ENCODE measurements around the gene GPD2.

Gene GPD2

DNA sequence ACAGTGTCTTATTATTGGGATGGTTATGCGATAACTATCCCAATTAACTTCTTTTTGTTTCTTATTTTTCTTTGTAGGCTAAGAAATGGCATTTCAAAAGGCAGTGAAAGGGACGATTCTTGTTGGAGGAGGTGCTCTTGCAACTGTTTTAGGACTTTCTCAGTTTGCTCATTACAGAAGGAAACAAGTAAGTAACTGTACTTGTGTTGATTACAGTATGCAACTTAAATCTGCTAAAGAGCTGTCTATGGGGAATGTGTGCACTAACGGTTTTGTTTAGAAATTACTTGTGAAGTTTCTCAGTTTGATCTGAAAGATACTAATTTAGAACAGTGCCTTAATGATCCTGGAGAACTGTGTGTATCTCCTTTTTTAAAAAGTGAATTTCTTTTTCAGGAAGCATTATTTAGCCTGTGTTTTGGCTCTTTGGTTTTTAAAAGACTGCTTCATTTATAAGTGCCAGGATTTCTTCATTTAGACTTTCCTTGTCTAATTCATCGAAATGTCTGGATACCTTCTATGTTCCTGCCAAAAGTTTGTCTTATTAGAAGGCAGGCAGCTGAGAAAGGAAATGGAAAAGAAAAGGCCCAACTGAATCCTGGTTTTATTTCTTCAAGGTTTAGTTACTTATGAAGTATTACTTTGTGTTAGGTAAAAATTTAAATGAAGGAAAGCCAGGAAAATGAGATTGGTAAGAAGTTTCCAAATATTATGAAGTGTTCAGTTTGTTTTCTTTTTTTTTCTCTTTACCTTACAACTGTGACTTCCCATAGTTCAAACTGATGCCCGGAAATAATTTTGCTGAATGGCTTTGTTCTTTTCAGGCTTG is 40.1 kb downstream of the GPD2 start:
- TF ChIP-seq GATA2 (IDR thresholded peaks at IDR 0.05; ENCODE audit: low read depth, low read length) (no peak), GATA3 (IDR thresholded peaks at IDR 0.05; ENCODE audit: low read depth, low read length) (no peak)

DNA sequence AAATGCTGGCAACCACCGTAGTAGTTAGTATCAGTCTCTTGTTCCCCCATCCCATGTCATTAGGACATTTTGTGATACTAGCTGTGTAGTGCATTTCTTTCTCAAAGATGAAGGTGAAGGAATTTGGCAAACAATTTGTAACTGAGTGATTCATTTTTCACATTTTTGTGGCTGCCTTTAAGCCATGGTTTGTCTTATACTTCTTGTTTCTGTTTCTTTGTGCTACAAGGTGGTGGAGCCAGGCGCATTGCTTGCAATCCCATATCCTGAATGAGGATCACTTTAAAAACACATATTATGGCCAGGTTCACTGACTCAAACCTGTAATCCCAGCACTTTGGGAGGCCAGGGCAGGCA is 40.6 kb downstream of the GPD2 start:
- TF ChIP-seq GATA2 (IDR thresholded peaks at IDR 0.05; ENCODE audit: low read depth, low read length): no peak
- TF ChIP-seq GATA3 (IDR thresholded peaks at IDR 0.05; ENCODE audit: low read depth, low read length): no peak

DNA sequence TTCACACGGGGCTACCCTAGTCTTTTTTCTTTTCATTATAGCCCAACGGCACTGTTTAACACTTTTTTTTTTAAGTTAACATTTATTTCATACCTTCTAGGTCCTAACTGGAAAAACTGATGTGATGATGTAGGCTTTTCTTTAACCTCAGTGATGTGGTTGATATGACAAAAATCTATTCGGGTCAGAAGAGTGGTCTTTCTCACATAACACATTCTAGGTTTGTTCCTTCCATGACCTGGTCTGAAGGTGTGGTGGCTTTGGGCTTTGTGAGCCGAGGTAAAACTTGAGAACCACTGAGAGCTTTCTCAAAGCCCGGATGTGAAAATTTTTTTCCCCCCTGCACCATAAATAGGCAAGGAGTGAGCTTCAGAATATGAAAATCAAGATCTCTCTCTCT is 44.2 kb downstream of the GPD2 start:
- TF ChIP-seq GATA3 (IDR thresholded peaks at IDR 0.05; ENCODE audit: low read depth, low read length): no peak
- no peak for TF ChIP-seq GATA2 (IDR thresholded peaks at IDR 0.05; ENCODE audit: low read depth, low read length)

DNA sequence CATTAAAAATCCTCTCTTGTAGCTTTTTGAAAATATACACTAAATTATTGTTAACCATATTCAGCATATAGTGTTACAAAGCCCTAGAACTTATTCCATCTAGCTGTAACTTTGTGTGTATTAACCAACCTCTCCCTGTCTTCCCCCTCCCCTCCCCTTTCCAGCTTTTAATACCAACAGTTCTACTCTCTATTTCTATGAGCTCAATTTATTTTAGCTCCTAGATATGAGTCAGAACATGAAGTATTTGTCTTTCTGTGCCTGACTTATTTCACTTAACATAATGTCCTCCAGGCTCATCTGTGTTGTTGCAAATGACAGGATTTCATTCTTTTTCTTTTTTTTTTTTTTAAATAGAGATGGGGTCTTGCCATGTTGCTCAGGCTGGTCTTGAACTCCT is 45.1 kb downstream of the GPD2 start:
- TF ChIP-seq GATA2 (IDR thresholded peaks at IDR 0.05; ENCODE audit: low read depth, low read length): no peak
- TF ChIP-seq GATA3 (IDR thresholded peaks at IDR 0.05; ENCODE audit: low read depth, low read length): no peak

DNA sequence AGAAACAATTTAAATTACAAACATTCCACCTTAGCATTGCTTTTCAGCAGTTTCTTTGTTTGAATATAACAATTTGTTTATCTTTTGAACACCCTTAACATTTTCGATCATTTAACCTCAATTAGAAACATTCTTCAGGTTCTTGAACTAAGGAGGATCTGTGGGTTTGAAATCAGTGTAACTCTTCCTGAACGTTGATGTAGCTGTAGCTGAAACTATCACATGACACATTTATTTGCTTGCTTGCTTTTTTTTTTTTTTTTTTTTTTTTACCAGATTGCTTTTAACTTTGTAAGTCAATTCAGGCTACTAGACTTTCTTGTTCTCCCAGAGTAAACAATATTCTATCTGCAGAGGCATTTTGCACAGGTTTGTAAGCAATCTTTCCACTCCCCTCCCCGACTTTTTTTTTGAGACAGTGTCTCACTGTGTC is 47.6 kb downstream of the GPD2 start:
- no peak for TF ChIP-seq GATA3 (IDR thresholded peaks at IDR 0.05; ENCODE audit: low read depth, low read length)

DNA sequence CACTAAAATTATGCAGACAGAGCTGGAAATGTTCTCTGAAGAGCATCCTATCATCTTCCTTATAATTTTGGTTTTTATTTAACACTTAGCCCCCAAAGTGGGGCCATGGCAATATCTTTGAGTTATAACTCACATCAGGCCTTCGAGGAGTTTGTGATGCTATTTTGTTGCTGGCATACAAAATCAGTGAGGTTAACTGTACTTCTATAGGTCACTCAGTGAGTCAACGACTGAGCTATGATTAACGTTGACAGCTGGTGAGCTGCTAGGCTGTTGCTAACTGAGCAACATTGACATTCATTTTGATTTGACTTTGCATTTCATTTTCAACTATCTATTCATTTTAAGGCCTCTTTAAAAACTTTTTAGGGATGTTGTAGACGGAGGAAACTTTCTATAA is 50.0 kb downstream of the GPD2 start:
- no peak for TF ChIP-seq GATA3 (IDR thresholded peaks at IDR 0.05; ENCODE audit: low read depth, low read length)
- no peak for TF ChIP-seq GATA2 (IDR thresholded peaks at IDR 0.05; ENCODE audit: low read depth, low read length)

DNA sequence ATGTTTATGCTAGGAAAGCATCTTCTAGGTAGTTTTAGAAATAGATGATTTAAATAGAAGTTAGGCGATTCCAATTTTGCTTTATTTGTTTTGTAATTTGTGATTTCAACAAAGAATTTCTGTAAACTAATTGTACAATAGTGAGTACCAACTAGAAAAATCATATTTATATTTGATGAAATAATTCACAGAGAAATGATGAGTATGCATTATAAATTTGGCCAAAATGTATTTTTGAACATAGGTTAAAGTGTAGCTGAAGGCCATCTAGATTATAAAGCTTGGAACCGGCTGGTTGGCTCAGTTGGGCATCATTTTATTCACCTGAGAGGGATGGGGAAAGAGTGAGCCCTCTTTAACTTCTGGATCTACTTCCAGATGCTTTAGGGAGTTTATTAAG is 50.4 kb downstream of the GPD2 start:
- TF ChIP-seq GATA2 (IDR thresholded peaks at IDR 0.05; ENCODE audit: low read depth, low read length) (no peak), GATA3 (IDR thresholded peaks at IDR 0.05; ENCODE audit: low read depth, low read length) (no peak)

DNA sequence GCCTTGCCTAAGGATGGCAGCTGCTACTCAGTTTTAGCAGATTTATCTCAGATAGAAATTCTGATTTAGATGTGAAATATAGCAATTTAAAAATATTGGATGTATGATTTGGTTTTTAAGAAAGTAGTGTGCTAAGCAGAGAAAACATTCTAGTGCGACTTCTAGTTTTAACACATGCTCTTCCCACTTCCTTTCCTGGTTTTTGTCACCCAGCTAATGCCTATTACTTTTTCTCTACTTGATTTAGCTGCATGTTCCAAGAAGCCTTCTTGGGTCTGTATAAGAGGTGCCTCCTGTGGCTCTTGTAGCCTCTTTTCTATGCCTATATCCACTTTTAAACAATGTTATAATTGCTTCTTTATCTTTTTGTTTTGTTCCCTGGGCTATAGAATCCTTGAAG is 53.0 kb downstream of the GPD2 start:
- TF ChIP-seq GATA2 (IDR thresholded peaks at IDR 0.05; ENCODE audit: low read depth, low read length): no peak
- TF ChIP-seq GATA3 (IDR thresholded peaks at IDR 0.05; ENCODE audit: low read depth, low read length): no peak

DNA sequence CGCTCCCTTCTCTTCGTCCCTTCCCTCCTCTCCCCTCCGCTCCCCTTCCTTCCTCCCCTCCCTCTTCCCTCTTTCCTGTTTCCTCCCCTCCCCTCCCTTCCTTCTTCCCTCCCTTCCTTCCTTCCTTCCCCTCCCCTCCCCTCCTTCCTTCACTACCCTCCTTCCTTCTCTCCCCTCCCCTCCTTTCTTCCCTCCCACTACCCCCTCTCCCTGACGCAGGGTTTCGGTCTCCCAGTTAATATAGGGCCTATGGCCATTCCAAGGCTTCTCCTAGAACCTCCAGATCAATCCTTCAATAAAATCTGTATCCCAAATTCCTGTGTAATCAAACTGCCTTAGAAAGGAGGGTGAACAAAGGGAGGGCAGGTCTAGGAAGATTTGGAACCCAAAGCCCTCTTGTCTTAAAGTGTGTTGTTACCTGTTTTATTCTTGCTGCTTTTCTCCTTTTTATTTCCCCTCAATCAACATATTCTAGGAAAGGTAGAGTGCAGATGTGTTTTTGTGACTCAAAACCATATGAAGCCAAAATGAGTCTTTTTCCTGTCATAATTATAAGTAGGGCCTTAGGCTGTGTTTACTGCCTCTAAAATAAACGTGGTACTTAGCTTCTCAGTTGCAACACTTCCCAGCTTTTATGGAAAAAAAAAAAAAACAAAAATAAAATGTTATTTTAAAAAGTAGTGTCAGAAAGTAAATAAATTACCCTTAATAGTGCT is 53.7 kb downstream of the GPD2 start:
- TF ChIP-seq GATA3 (IDR thresholded peaks at IDR 0.05; ENCODE audit: low read depth, low read length): no peak
- no peak for TF ChIP-seq GATA2 (IDR thresholded peaks at IDR 0.05; ENCODE audit: low read depth, low read length)

DNA sequence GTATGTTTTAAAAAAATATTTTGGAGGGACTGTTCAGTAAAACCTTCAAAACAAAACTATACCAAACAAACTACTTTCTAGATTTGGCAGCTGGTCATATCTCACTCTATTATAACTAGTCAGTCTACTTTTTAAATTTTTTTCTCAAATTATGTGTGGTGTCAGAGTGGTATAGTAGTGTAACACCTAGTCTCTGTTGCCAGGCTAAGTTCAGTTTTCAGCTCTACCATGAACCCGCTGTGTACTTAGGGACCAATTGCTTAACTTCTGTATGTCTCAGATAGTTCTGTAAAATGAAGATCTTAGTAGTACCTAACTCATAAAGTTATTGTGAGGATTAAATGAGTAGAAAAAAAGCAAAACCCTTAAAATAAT is 54.3 kb downstream of the GPD2 start:
- TF ChIP-seq GATA2 (IDR thresholded peaks at IDR 0.05; ENCODE audit: low read depth, low read length) (no peak), GATA3 (IDR thresholded peaks at IDR 0.05; ENCODE audit: low read depth, low read length) (no peak)

DNA sequence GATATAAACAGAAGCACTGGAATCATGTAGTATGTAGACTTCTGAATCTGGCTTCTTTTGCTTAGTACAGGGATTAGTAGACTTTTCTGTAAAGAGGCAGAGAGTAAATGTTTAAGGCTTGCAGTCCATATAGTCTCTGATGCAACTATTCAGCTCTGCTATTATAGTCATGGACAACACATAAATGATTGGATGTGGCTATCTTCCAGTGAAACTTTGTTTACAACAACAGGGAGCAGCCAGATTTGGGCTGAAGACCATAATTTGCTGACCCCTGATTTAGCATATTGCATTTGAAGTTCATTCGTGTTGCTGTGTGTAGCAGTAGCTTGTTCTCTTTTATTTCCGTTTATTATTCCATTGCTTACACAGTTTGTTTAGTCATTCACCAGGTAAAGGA is 55.0 kb downstream of the GPD2 start:
- TF ChIP-seq GATA2 (IDR thresholded peaks at IDR 0.05; ENCODE audit: low read depth, low read length) (no peak), GATA3 (IDR thresholded peaks at IDR 0.05; ENCODE audit: low read depth, low read length) (no peak)

DNA sequence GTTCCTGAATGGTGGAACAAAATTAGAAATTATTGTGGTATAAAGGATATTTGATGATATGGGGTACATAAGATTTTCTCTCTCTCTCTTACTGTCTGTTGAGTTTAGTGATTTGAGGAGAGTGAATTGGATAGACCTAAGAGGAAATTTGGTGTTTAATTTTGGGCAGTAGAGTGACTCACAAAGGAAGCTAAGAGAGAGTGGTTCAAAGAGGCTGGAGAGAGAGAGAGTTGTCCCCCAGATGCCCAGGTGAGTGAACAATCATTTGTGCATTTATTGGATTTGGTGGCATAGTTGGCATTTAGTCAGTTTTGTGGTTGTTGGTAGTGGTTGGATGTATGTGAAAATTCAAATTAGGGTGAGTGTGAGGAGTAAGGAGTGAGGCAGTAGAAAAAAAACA is 56.8 kb downstream of the GPD2 start:
- no peak for TF ChIP-seq GATA3 (IDR thresholded peaks at IDR 0.05; ENCODE audit: low read depth, low read length)
- no peak for TF ChIP-seq GATA2 (IDR thresholded peaks at IDR 0.05; ENCODE audit: low read depth, low read length)

DNA sequence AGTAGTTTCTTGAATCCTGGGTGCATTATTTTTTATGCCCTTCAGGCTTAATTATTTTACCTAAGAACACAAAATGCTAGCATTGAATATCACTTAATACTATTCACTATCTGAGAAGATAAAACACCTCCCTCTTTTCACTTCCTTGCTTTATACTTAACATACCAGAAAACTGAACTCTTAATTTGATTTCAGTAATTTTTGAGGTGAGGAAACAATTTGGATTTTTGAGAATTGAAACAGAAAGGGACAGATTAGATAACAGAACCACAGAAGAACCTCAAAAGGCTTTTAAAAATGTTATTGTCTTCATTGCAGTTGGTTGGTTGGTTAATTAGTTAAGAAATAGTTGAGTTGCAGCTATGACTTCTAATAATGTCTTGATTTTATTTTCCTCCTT is 69.5 kb downstream of the GPD2 start:
- TF ChIP-seq GATA2 (IDR thresholded peaks at IDR 0.05; ENCODE audit: low read depth, low read length): no peak
- no peak for TF ChIP-seq GATA3 (IDR thresholded peaks at IDR 0.05; ENCODE audit: low read depth, low read length)

DNA sequence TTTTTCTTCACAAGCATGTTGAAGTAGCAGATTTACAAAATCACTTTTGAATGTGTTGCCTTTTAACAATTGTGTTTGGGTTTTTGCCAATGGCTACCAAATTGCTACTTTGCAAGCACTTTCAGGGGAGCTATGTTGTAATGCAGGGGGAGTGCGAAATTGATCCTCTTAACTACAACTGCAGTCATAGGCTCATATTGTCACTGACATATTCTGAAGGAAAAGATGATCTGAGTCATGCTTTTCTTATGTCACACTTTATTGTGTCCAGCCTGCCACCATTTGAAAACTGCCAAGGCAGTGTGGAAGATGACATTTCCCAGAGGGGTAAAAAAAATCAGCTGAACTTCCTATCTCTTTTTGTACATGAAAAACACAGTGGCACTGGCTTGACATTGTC is 74.9 kb downstream of the GPD2 start:
- TF ChIP-seq GATA3 (IDR thresholded peaks at IDR 0.05; ENCODE audit: low read depth, low read length): no peak
- no peak for TF ChIP-seq GATA2 (IDR thresholded peaks at IDR 0.05; ENCODE audit: low read depth, low read length)

DNA sequence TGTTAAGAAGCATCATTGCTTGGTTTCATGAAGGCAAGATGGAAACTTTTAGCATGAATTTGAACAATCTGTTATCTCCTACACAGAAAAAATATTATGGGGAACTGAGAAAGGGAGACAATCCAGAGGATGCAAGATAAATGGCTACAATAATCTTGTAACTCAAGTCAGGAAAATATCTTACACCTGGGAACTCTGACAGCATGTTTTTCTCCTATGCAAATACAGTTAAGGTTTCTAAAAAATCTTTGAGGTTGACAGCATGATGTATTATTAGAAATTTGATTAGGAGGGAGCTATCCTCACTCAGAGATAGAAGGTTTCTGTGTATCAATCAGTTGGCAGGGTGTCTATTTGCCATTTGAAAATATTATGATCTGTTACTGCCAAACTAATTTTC is 75.6 kb downstream of the GPD2 start:
- no peak for TF ChIP-seq GATA3 (IDR thresholded peaks at IDR 0.05; ENCODE audit: low read depth, low read length)
- no peak for TF ChIP-seq GATA2 (IDR thresholded peaks at IDR 0.05; ENCODE audit: low read depth, low read length)

All from SH-SY5Y (cell line).